Breast epithelium (tissue), 4 donors: Measurements from ENCODE around the gene ZC3H13. TPM values are rescaled to one million over a fixed set of nuclear protein-coding genes. Genes with fewer than 3 reads are reported as not detected.

Source experiments
- DNase-seq, 2 donors: peaks; one replicate each; pipeline ENCODE4 v3.0.0-alpha.2; 2019; ENCODE audit warnings: low spot score in 2 of 2
- H3K27ac ChIP-seq, 2 donors: fragments of 200-600 bp; sonication (generic) in 1 of 2; one replicate each; pipeline ENCODE4 v1.5.1; 2016 to 2019; ENCODE audit warnings: mild to moderate bottlenecking in 1 of 2
- H3K27me3 ChIP-seq, 2 donors: fragments of 200-600 bp; sonication (generic) in 1 of 2; one replicate each; pipeline versions ENCODE4 v1.5.1 to v1.6.0; 2017 to 2019; ENCODE audit warnings: control low read depth in 1 of 2, mild to moderate bottlenecking in 1 of 2
- H3K36me3 ChIP-seq: fragments of 200-600 bp; one replicate; pipeline ENCODE4 v1.5.1; 2019
- H3K4me1 ChIP-seq, 2 donors: fragments of 200-600 bp; sonication (generic); one replicate each; pipeline ENCODE4 v1.5.1; 2016 to 2019; ENCODE audit warnings: control low read depth in 1 of 2
- H3K4me3 ChIP-seq, 3 donors: fragments of 200-600 bp; sonication (generic); 1 replicate in 2 of 3; 2 replicates in 1 of 3; pipeline ENCODE4 v1.5.1; 2016 to 2019; ENCODE audit warnings: mild to moderate bottlenecking in 3 of 3, moderate library complexity in 2 of 3
- H3K9me3 ChIP-seq, 2 donors: fragments of 200-600 bp; sonication (generic) in 1 of 2; one replicate each; pipeline ENCODE4 v1.5.1; 2016 to 2019; ENCODE audit warnings: control low read depth in 1 of 2
- CTCF ChIP-seq, 3 donors: fragments of 450-650 bp; IDR thresholded peaks; one replicate each; pipeline ENCODE4 v1.5.1; 2016 to 2017; ENCODE audit warnings: antibody characterized with exemption in 3 of 3, mild to moderate bottlenecking in 3 of 3, moderate library complexity in 3 of 3
- POLR2A ChIP-seq: fragments of 450-650 bp; IDR thresholded peaks from one replicate; pipeline ENCODE4 v1.6.1; 2016; ENCODE audit warnings: antibody characterized with exemption, mild to moderate bottlenecking, moderate library complexity
- POLR2AphosphoS5 ChIP-seq, 3 donors: sonication (generic); formaldehyde crosslinking; IDR thresholded peaks; one replicate each; pipeline ENCODE4 v1.6.1; 2017; ENCODE audit warnings: antibody characterized with exemption in 3 of 3
- intact Hi-C: fragments of 100-400 bp; cut with DNase I; formaldehyde crosslinking; loops from one replicate; pipeline ENCODE4 v1.15.1; 2023; ENCODE audit warnings: low total_unique reads
- total RNA-seq, 3 donors: library from RNA; depleted of rRNA; stranded (reverse); fragments of >200 nt; gene quantifications; one replicate each; pipeline ENCODE4 v1.1.0, GENCODE V29; 2016

The ZC3H13 gene
- total RNA-seq, 3 donors from 2014 or later, result 31.0 to 40.6 (median 38.9) TPM

GRCh38 chr13:45974500-45974899 lies 78.0 kb downstream of the ZC3H13 start:
- no peak for DNase-seq
- H3K4me1 ChIP-seq, result no peaks in the 10 kb centered on the region
- H3K4me3 ChIP-seq, result no peak overlapping the region
- peaks cover 3% of the 10 kb centered on the region for H3K36me3 ChIP-seq
- no peaks in the 10 kb centered on the region for H3K27me3 ChIP-seq
- no peaks in the 10 kb centered on the region for H3K9me3 ChIP-seq
- no peak for TF ChIP-seq CTCF (IDR thresholded peaks at IDR 0.05)
- TF ChIP-seq POLR2A, result no peak
- TF ChIP-seq POLR2AphosphoS5 (IDR thresholded peaks at IDR 0.05), result no peak
- no peak overlapping the region for H3K27ac ChIP-seq
- intact Hi-C loops, result no loop called here

GRCh38 chr13:45967589-45967988 lies 85.0 kb downstream of the ZC3H13 start:
- Histone ChIP-seq H3K36me3 (peaks cover 21% of the 10 kb centered on the region), H3K27me3 (no peaks in the 10 kb centered on the region), H3K9me3 (no peaks in the 10 kb centered on the region), H3K4me3 (no peak overlapping the region), H3K4me1 (no peaks in the 10 kb centered on the region), H3K27ac (no peak overlapping the region)
- TF ChIP-seq POLR2AphosphoS5 (IDR thresholded peaks at IDR 0.05), result no peak
- no peak for TF ChIP-seq CTCF (IDR thresholded peaks at IDR 0.05)
- TF ChIP-seq POLR2A, result no peak
- intact Hi-C loops, result no loop called here
- no peak for DNase-seq

GRCh38 chr13:45966715-45967114 lies 85.8 kb downstream of the ZC3H13 start:
- H3K36me3 ChIP-seq, result peaks cover 21% of the 10 kb centered on the region
- intact Hi-C loops, result no loop called here
- no peak for TF ChIP-seq POLR2AphosphoS5 (IDR thresholded peaks at IDR 0.05)
- TF ChIP-seq POLR2A, result no peak
- no peak for TF ChIP-seq CTCF (IDR thresholded peaks at IDR 0.05)
- H3K4me3 ChIP-seq, result no peak overlapping the region
- H3K4me1 ChIP-seq, result no peaks in the 10 kb centered on the region
- DNase-seq, result no peak
- H3K27me3 ChIP-seq, result no peaks in the 10 kb centered on the region
- no peaks in the 10 kb centered on the region for H3K9me3 ChIP-seq
- no peak overlapping the region for H3K27ac ChIP-seq

GRCh38 chr13:45961468-45961867 lies 91.1 kb downstream of the ZC3H13 start:
- H3K36me3 ChIP-seq, result peaks cover 12% of the 10 kb centered on the region

More at GRCh38 chr13:45961468-45961867, 91.1 kb downstream of the ZC3H13 start:
- H3K27me3 ChIP-seq, result no peaks in the 10 kb centered on the region
- no peak overlapping the region for H3K27ac ChIP-seq
- no peaks in the 10 kb centered on the region for H3K9me3 ChIP-seq
- intact Hi-C loops, result no loop called here
- no peak overlapping the region for H3K4me3 ChIP-seq
- TF ChIP-seq POLR2A, result no peak
- TF ChIP-seq POLR2AphosphoS5 (IDR thresholded peaks at IDR 0.05), result no peak
- no peak for TF ChIP-seq CTCF (IDR thresholded peaks at IDR 0.05)
- no peak for DNase-seq
- H3K4me1 ChIP-seq, result no peaks in the 10 kb centered on the region
